IPS-NIHi11 (cell line): Measurements from ENCODE around the gene CDH22.

Source experiments
- DNase-seq: peaks from one replicate; pipeline ENCODE4 v3.0.0; 2012; ENCODE audit warnings: mixed read lengths, low spot score

Gene CDH22

DNA sequence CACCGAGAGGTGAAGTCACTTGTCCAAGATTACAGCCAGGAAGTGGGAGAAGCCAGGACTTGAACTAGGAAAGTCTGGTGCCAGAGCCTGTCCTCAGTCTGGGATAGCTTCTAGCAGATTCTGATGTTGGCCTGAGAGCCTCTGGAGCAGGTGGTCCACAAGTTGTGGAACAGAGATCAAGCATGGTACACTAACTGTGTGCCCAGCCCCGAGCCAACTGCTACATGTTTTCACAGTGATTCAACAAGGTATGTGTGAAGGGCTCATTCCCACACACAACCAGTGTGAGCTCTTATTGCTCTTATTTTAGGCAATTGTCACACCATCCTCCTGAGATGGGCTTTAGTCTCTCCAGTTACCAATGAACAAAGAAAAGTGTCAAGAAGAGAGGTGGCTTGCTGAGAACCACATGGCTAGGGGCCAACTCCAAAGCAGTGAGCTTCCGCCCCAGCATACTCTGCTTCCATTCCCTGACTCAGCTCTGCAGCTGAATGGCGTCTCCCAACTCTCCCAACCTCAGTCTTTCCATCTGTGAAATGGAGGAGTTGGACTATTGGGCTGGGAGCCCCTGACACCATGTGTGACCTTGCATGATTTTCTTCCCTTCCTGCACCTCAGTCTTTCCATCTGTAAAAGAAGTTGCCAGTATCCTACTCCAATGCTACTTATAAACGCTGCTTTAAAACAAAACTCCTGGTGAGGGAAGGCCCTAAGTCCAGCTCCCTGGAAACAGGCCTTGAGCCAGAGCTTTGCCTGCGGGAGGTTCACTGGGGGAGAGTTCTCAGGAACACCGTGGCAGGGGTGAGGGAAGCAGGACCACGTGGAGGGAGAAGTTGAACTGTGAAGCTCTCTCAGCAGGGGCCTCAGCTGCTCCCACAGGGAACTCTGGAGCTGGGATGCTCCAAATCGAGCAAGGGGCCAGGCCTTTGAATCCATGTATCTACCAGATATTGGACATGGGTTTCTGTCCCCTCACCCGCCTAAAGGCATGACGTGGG is 40.9 kb downstream of the CDH22 start:
- no peak for DNase-seq

GRCh38 chr20:46265539-46265938 is 42.8 kb downstream of the CDH22 start:
- no peak for DNase-seq

DNA sequence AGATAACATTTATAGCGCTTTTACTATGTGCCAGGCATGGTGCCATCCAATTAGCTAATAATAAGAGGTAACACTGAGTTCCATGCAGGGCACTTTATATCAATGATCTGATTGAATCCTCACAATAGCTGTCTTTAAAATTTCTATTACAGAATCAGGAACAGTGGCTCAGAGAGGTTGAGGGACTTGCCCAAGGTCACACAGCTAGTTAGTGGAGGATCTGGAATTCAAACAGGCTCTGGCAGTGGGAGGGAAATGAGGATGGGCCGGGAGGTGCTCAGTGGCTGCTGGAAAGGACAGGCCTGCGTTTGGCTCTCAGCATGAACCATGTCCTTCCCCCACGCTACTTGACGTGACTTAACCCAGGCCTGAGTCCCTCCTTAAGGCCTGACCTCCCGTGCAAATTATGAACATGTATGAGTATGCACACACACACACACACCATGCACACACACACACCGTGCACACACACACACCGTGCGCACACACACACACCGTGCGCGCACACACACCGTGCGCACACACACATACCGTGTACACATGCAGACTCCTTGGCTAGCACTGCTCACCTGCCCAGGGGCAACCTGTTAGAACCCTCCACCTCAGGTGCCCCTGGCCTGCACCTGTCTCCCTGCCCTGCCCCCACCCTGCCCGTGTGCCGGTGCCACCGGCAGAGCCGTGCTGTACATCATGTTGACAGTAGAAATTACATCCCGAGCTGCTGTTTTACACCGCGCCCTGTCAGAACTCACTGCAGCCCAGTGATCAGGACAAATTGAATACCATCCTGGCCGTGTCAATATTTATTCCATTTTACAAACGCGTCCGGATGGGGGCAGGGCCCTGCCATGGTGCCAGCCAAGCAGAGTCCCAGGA is 43.7 kb downstream of the CDH22 start:
- no peak for DNase-seq

DNA sequence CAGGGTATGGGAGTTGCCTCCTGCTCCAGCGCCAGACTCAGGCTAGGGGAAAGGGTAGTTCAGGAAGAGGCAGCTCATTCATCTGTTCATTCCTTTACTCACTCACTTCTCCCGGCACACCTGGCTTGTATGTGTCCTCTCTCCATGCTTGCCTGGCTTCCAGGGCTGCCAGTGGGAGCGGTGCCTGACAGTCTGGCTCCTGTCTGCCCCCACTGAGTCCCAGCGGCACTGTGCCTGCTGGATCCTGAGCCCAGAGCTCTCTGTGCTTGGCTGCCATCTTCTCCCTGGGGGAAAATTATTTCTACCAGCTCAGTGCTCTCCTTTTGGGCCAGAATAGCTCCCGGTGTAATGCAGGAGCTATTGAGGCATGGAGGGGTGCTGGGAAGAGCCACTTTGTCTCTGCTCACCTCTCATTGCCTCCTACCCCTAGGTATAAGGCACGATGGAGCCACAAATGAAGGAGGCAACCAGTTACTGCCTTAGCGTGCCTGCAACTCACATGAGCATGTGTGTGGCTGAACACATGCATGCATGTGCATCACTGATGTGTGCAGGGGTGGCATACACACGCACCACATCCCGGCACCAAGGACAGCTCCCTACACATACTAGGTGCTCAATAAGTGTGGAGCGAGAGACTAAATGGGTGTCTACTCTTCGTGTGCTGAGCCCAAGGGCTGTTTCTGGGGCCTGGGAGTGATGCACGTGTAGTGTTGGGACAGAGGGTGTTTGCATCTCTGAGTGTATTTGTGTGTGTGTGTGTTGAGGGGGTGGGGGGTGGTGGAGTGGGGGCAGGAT is 46.6 kb downstream of the CDH22 start:
- DNase-seq = no peak

DNA sequence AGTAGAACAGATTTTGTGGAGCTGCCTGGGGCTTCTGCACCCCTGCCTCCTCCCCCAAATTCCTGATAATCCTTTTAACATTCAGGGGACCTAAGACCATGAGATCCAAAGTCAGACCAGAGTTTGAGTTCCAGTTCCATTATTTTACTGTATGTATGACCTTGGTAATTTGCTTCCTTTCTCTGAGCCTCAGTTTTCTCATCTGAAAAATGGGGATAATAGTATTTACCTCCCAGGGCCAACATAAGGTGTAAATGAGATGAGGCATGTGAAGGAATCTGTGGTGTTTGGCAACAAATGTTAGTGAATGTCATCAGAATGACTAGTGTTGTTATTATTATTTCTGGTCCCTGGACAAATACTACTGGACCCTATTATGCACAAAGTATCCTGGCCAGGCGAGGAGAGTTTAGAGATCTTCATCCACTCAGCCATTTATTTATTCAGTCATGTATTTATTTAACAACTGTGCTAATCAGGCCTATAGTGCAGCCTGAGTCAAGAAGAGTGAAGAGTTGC is 47.3 kb downstream of the CDH22 start:
- DNase-seq = no peak

DNA sequence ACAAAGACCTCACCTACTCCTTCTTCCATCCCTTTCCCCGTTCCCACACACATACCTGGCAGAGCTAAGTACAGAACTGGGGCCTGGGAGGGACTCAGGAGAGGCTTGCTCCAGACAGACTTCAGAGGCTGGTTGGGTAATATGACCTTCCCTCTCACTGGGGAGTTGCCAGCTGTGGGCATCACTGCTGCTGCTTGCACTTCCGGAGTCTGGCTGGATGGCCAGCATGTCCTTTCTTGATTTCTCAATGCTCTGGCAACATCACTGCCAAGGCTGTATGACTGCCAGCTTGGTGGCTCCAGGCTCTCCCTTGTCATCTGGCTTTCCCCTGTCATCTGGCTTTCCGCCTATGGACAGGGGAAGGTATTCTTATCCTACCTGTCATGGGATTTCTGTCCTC is 47.8 kb downstream of the CDH22 start:
- no peak for DNase-seq

GRCh38 chr20:46259260-46259859 is 48.9 kb downstream of the CDH22 start:
- DNase-seq = no peak

- no peak for DNase-seq
Measured at GRCh38 chr20:46257887-46258286, 50.4 kb downstream of the CDH22 start.

DNA sequence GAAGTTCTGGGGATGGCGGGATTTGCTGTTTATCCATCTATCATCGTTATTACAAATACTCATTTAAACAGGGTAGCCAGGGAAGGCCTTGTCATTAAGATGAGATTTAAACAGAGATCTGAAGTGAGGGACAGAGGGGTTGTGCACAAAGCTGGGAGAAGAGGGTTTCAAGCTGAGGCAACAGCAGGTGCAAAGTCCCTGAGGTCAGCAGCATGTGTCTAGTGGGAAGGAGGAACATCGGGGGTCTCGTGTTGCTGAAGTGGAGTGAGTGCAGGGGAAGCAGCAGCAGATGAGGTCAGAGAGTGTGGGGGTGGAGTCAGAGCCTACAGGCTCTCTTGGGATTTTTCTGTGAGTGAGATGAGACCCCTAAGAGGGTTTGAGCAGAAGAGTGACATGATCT is 52.0 kb downstream of the CDH22 start:
- DNase-seq = no peak

- DNase-seq = peak; percentile 48
Measured at GRCh38 chr20:46255440-46256104, 52.7 kb downstream of the CDH22 start.

- peak; percentile 61 for DNase-seq
Measured at GRCh38 chr20:46253391-46253790, 54.9 kb downstream of the CDH22 start.

- DNase-seq = no peak
Measured at GRCh38 chr20:46252352-46253091, 55.8 kb downstream of the CDH22 start.

GRCh38 chr20:46251211-46251673 is 57.1 kb downstream of the CDH22 start:
- peak; percentile 89 for DNase-seq

DNA sequence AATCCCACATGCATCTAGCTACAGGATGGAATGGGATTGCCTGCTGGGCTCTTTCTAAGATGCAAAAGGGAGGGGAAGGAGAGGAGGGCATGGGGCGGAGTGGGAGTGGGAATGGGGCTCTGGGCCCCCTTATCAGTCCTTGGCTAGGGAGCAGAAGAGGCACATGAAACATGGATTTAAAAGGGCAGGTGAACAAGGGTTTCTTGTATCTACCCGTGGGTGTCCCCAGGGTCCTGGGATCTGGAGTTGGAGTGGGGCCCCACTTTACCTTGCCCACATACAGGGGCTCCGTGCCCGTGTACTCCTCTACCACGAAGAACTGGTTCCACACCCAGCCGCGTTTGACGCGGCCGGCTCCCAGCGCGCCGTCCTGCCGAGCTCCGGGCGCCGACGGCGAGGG is 57.5 kb downstream of the CDH22 start:
- no peak for DNase-seq

GRCh38 chr20:46249671-46250070 is 58.6 kb downstream of the CDH22 start:
- no peak for DNase-seq

- DNase-seq = no peak
Measured at GRCh38 chr20:46246559-46246958, 61.7 kb downstream of the CDH22 start.

- no peak for DNase-seq
Measured at GRCh38 chr20:46243707-46244628, 64.3 kb downstream of the CDH22 start.

- no peak for DNase-seq
Measured at GRCh38 chr20:46242390-46242789, 65.9 kb downstream of the CDH22 start.

GRCh38 chr20:46240881-46241280 is 67.4 kb downstream of the CDH22 start:
- no peak for DNase-seq
